ENCODE measurements around the gene CDC45. TPM values are rescaled to one million over a fixed set of nuclear protein-coding genes. Genes with fewer than 3 reads are reported as not detected.
A peak's percentile ranks its signal among the peaks of the same experiment; 100 is the strongest.

The CDC45 gene
- total and polyA plus RNA-seq, 2 of the 13 experiments (the other 11 are each of a cell fraction or from before 2014, with no cell fraction given), result 14.4 to 36.3 TPM

DNA sequence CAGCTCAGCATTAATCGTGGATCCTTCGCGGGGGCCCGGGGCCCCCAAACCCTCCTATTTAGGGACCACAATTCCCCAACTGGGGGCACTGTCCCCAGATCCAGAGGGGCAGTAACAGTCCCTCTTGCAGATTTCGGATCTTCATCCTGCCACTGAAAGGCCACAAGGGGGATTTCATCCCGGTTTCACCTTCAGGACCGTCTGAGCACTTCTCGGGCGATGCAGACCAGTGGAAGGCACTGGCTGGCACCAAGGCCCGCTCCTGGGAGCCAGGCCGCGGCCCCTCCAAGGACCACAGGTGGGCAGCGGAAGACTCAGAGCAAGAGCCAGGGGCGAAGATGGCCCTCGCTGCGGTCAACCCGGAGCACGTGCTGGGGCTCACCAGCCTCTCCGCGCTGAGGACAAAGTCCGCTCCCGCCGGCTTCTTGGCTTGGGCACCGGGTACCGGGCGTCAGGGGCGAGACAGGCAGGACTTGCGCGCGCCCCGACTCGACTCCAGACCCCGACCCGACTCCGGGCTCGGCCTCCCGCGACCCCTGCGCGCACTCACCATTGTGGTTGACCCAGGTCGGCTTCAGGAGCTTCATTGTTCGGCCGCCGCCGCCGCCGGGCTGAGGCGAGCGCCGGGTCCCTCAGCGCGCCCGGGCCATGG is 48.7 kb upstream of the CDC45 start (continued):
- no peak for TF ChIP-seq CSRNP2 (CRISPR knock-in tag; conservative IDR thresholded peaks at IDR 0.05; ENCODE audit: low read depth)
- no peak for TF ChIP-seq TOE1 (CRISPR knock-in tag; IDR thresholded peaks at IDR 0.05)
- TF ChIP-seq RBM39 (IDR thresholded peaks at IDR 0.05; ENCODE audit: low read depth, low read length, poor library complexity, severe bottlenecking), result no peak
- TF ChIP-seq ATRX (CRISPR knock-in tag; IDR thresholded peaks at IDR 0.05; ENCODE audit: borderline replicate concordance), result no peak
- TF ChIP-seq TFDP2 (CRISPR knock-in tag; IDR thresholded peaks at IDR 0.05), result peak; percentile 60
- TF ChIP-seq ZFP36L2 (CRISPR knock-in tag; IDR thresholded peaks at IDR 0.05), result no peak
- no peak; the same call in 1 of the 2 replicates for TF ChIP-seq ZNF776 (CRISPR knock-in tag; IDR thresholded peaks at IDR 0.05)
- TF ChIP-seq, protein P1, sequence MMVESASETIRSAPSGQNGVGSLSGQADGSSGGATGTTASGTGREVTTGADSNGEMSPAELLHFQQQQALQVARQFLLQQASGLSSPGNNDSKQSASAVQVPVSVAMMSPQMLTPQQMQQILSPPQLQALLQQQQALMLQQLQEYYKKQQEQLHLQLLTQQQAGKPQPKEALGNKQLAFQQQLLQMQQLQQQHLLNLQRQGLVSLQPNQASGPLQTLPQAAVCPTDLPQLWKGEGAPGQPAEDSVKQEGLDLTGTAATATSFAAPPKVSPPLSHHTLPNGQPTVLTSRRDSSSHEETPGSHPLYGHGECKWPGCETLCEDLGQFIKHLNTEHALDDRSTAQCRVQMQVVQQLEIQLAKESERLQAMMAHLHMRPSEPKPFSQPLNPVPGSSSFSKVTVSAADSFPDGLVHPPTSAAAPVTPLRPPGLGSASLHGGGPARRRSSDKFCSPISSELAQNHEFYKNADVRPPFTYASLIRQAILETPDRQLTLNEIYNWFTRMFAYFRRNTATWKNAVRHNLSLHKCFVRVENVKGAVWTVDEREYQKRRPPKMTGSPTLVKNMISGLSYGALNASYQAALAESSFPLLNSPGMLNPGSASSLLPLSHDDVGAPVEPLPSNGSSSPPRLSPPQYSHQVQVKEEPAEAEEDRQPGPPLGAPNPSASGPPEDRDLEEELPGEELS (CRISPR knock-in tag; IDR thresholded peaks at IDR 0.05), result no peak
- no peak for TF ChIP-seq ZNF326 (CRISPR knock-in tag; IDR thresholded peaks at IDR 0.05; ENCODE audit: borderline replicate concordance)
- TF ChIP-seq ZNF296 (CRISPR knock-in tag; conservative IDR thresholded peaks at IDR 0.05), result 0 out of 2 replicates have a peak, but pooled peaks have one; percentile 51
- TF ChIP-seq MEF2D (CRISPR knock-in tag; IDR thresholded peaks at IDR 0.05), result 0 out of 2 replicates have a peak, but pooled peaks have one; percentile 36
- no peak for TF ChIP-seq HNRNPH1 (optimal IDR thresholded peaks at IDR 0.05; ENCODE audit: low read depth, low read length)
- TF ChIP-seq ZNF772 (CRISPR knock-in tag; IDR thresholded peaks at IDR 0.05), result no peak
- TF ChIP-seq TEAD3 (CRISPR knock-in tag; optimal IDR thresholded peaks at IDR 0.05; ENCODE audit: borderline replicate concordance), result no peak
- no peak for TF ChIP-seq ZNF609 (CRISPR knock-in tag; IDR thresholded peaks at IDR 0.05; ENCODE audit: borderline replicate concordance)
- no peak; the same call in 1 of the 2 replicates for TF ChIP-seq ESRRA (CRISPR knock-in tag; IDR thresholded peaks at IDR 0.05; ENCODE audit: low read depth)
- no peak; the same call in 1 of the 2 replicates for TF ChIP-seq KAT8 (CRISPR knock-in tag; IDR thresholded peaks at IDR 0.05)
- TF ChIP-seq, protein P2, sequence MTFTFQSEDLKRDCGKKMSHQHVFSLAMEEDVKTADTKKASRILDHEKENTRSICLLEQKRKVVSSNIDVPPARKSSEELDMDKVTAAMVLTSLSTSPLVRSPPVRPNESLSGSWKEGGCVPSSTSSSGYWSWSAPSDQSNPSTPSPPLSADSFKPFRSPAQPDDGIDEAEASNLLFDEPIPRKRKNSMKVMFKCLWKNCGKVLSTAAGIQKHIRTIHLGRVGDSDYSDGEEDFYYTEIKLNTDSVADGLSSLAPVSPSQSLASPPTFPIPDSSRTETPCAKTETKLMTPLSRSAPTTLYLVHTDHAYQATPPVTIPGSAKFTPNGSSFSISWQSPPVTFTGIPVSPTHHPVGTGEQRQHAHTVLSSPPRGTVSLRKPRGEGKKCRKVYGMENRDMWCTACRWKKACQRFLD (CRISPR knock-in tag; IDR thresholded peaks at IDR 0.05; ENCODE audit: borderline replicate concordance), result 0 out of 2 replicates have a peak, but pooled peaks have one; percentile 39

Data from HepG2 (cell line).